IMR-90 (cell line): Measurements from ENCODE around the gene SELENOO. TPM values are rescaled to one million over a fixed set of nuclear protein-coding genes. Genes with fewer than 3 reads are reported as not detected.

Experiments used
- ATAC-seq: fragments of 200-7000 bp; cut with Tn5 transposase; 2 replicates; pipeline ENCODE4 v1.9.1; 2020; ENCODE audit warnings: low read depth, mild to moderate bottlenecking, moderate library complexity
- BruUV-seq: library from RNA; stranded (reverse); fragments of 400-500 nt; replicated peaks from 2 replicates; lab custom pipeline; 2021; lab: Mats Ljungman, UMichigan
- CTCF ChIA-PET: fragments of 300-600 bp; formaldehyde crosslinking; extraction: SDS; loops from one replicate; lab custom pipeline; 2021; ENCODE audit warnings: antibody characterized with exemption; lab: Yijun Ruan, JAX
- POLR2A ChIA-PET: fragments of 300-600 bp; sonication (Branson Sonifier 250); formaldehyde crosslinking; loops from one replicate; lab custom pipeline; 2022; ENCODE audit warnings: antibody characterized with exemption; ENCODE audit not compliant: unreplicated experiment; lab: Charles Lee
- DNase-seq: peaks from one replicate; pipeline ENCODE4 v3.0.0; 2013
- H2AFZ ChIP-seq: replicated peaks from 2 replicates; pipeline ENCODE3; 2013; ENCODE audit warnings: low read length, mild to moderate bottlenecking; ENCODE audit not compliant: poor library complexity
- H2AK5ac ChIP-seq: 2 replicates; pipeline ENCODE4 v1.6.1; 2013; ENCODE audit warnings: low read depth, low read length, inconsistent platforms
- H2AK9ac ChIP-seq: replicated peaks from 2 replicates; pipeline ENCODE3; 2013; ENCODE audit warnings: mild to moderate bottlenecking, low read depth, low read length, moderate library complexity; ENCODE audit not compliant: poor library complexity
- H2BK120ac ChIP-seq: 2 replicates; pipeline ENCODE4 v1.6.1; 2013; ENCODE audit warnings: low read depth, low read length, inconsistent platforms
- H2BK15ac ChIP-seq: 3 replicates; pipeline ENCODE4 v1.6.1; 2013; ENCODE audit warnings: low read depth, low read length, inconsistent platforms
- H2BK20ac ChIP-seq: 2 replicates; pipeline ENCODE4 v1.6.1; 2013; ENCODE audit warnings: low read depth, mild to moderate bottlenecking, inconsistent platforms, low read length, moderate library complexity
- H2BK5ac ChIP-seq: 2 replicates; pipeline ENCODE4 v1.6.1; 2013; ENCODE audit warnings: mild to moderate bottlenecking, low read depth, low read length, inconsistent platforms; ENCODE audit not compliant: poor library complexity, severe bottlenecking
- H3K14ac ChIP-seq: replicated peaks from 2 replicates; pipeline ENCODE4 v1.6.1; 2013; ENCODE audit warnings: low read depth, low read length, inconsistent platforms
- H3K18ac ChIP-seq: 2 replicates; pipeline ENCODE4 v1.6.1; 2013; ENCODE audit warnings: low read depth, low read length, control low read depth
- H3K23ac ChIP-seq: 2 replicates; pipeline ENCODE4 v1.6.1; 2013; ENCODE audit warnings: low read depth, low read length, inconsistent platforms
- H3K27ac ChIP-seq: 2 replicates; pipeline ENCODE4 v1.5.1; 2013; ENCODE audit warnings: mild to moderate bottlenecking, control low read depth, low read length; ENCODE audit not compliant: insufficient read depth
- H3K27me3 ChIP-seq: 2 replicates; pipeline ENCODE4 v1.6.1; 2013; ENCODE audit warnings: low read length; ENCODE audit not compliant: control insufficient read depth, insufficient read depth
- H3K36me3 ChIP-seq: 2 replicates; pipeline ENCODE4 v1.6.1; 2013; ENCODE audit warnings: low read length, mixed read lengths; ENCODE audit not compliant: control insufficient read depth, insufficient read depth
- H3K4ac ChIP-seq: 2 replicates; pipeline ENCODE4 v1.6.1; 2013; ENCODE audit warnings: low read depth, low read length, inconsistent platforms
- H3K4me1 ChIP-seq: 2 replicates; pipeline ENCODE4 v1.6.1; 2013; ENCODE audit warnings: low read length, mixed read lengths; ENCODE audit not compliant: control insufficient read depth, insufficient read depth
- H3K4me2 ChIP-seq: 2 replicates; pipeline ENCODE4 v1.6.1; 2013; ENCODE audit warnings: low read depth, mild to moderate bottlenecking, control low read depth, low read length, moderate library complexity
- H3K4me3 ChIP-seq: 2 replicates; pipeline ENCODE4 v1.5.1; 2013; ENCODE audit warnings: low read depth, mild to moderate bottlenecking, control low read depth, low read length, moderate library complexity; ENCODE audit not compliant: insufficient read depth
- H3K56ac ChIP-seq: 2 replicates; pipeline ENCODE4 v1.6.1; 2013; ENCODE audit warnings: low read length, inconsistent platforms; ENCODE audit not compliant: insufficient read depth; ENCODE audit errors: extremely low read depth
- H3K79me1 ChIP-seq, 2 experiments: 2 replicates each; pipeline ENCODE4 v1.6.1; 2013; ENCODE audit warnings: low read length in 2 of 2, inconsistent platforms in 1 of 2, low read depth in 1 of 2
- H3K9ac ChIP-seq: 2 replicates; pipeline ENCODE4 v1.6.1; 2013; ENCODE audit warnings: low read depth, low read length, control low read depth
- H3K9me1 ChIP-seq: 2 replicates; pipeline ENCODE4 v1.6.1; 2013; ENCODE audit warnings: low read length, inconsistent platforms; ENCODE audit not compliant: insufficient read depth
- H3K9me3 ChIP-seq: 2 replicates; pipeline ENCODE4 v1.6.1; 2013; ENCODE audit warnings: low read length; ENCODE audit not compliant: control insufficient read depth, insufficient read depth
- H4K20me1 ChIP-seq: 2 replicates; pipeline ENCODE4 v1.6.1; 2013; ENCODE audit warnings: low read length, inconsistent platforms; ENCODE audit not compliant: insufficient read depth
- H4K5ac ChIP-seq: 2 replicates; pipeline ENCODE4 v1.6.1; 2013; ENCODE audit warnings: mild to moderate bottlenecking, low read depth, low read length, control low read depth
- H4K8ac ChIP-seq, 2 experiments: 2 replicates each; pipeline ENCODE4 v1.6.1; 2013; ENCODE audit warnings: low read depth in 2 of 2, low read length in 2 of 2, control low read depth in 1 of 2, inconsistent platforms in 1 of 2
- H4K91ac ChIP-seq: 2 replicates; pipeline ENCODE4 v1.6.1; 2013; ENCODE audit warnings: low read depth, low read length, inconsistent platforms; ENCODE audit not compliant: insufficient read depth
- MAFK ChIP-seq: IDR thresholded peaks from 2 replicates; pipeline ENCODE4 v1.6.1; 2012; ENCODE audit warnings: low read depth, low read length, improper control_type of control experiment
- MXI1 ChIP-seq: IDR thresholded peaks from 2 replicates; pipeline ENCODE4 v1.6.1; 2012; ENCODE audit warnings: low read depth, mild to moderate bottlenecking, low read length, moderate library complexity, borderline replicate concordance
- WGBS, 2 experiments: methylation state at CpG; one replicate each; pipeline versions ENCODE4 v1.1.5 to v1.1.7; 2013; ENCODE audit warnings: missing lambda C conversion rate in 2 of 2; ENCODE audit not compliant: insufficient read length in 1 of 2; ENCODE audit errors: extremely low coverage in 2 of 2; 5-methylcytosine and 5-hydroxymethylcytosine counted together
- dilution Hi-C: fragments of 300-500 bp; cut with HindIII; formaldehyde crosslinking; loops from one replicate; pipeline ENCODE4 v1.14.3; 2018; ENCODE audit warnings: low sequenced_read_pairs; ENCODE audit not compliant: unreplicated experiment
- in situ Hi-C: fragments of 300-500 bp; cut with MboI; formaldehyde crosslinking; loops from 3 replicates; pipeline ENCODE4 v1.14.3; 2019; ENCODE audit warnings: low sequenced_read_pairs, inconsistent platforms, mixed read lengths
- intact Hi-C: fragments of 100-400 bp; cut with micrococcal nuclease; formaldehyde crosslinking; loops from 2 replicates; pipeline ENCODE4 v1.10.0; 2022
- polyA plus RNA-seq, 3 experiments: library from polyadenylated mRNA; depleted of rRNA; stranded (reverse); fragments of >200 nt; gene quantifications; 2 replicates each; pipeline ENCODE4 v1.2.3, GENCODE V29; 2012; ENCODE audit warnings: low replicate concordance in 1 of 3
- total RNA-seq: library from RNA; depleted of rRNA; stranded (reverse); fragments of >200 nt; gene quantifications from 2 replicates; pipeline ENCODE4 v1.2.3, GENCODE V29; 2012

SELENOO gene
- total and polyA plus RNA-seq, 2 of the 4 experiments (the other 2 are of a cell fraction): 10.4 to 21.4 TPM

- H3K4me2 ChIP-seq: no peak overlapping the region
Observed at GRCh38 chr22:50199251-50199721, 1.5 kb upstream of the SELENOO start.

More at GRCh38 chr22:50199251-50199721, 1.5 kb upstream of the SELENOO start:
- H3K27me3 ChIP-seq: no peaks in the 10 kb centered on the region
- no peak overlapping the region for H3K14ac ChIP-seq
- H2BK20ac ChIP-seq: no peak overlapping the region
- H2AK9ac ChIP-seq: peak overlapping the region; percentile 81
- H2AFZ ChIP-seq: no peak overlapping the region
- no peak overlapping the region for H4K5ac ChIP-seq
- no peak overlapping the region for H4K91ac ChIP-seq
- DNase-seq (no peak), ATAC-seq (no peak)
- dilution Hi-C loops: no loop called here
- no peak overlapping the region for H3K4me3 ChIP-seq
- peaks cover 25% of the 10 kb centered on the region for H3K36me3 ChIP-seq
- H3K27ac ChIP-seq: no peak overlapping the region
- H2BK15ac ChIP-seq: no peak overlapping the region
- BruUV-seq: no TSS peak
- H3K4me1 ChIP-seq: peaks cover 4% of the 10 kb centered on the region; the same call in 1 of the 2 replicates
- CTCF ChIA-PET: no interaction called here
- H3K9me1 ChIP-seq: 0 out of 2 replicates have a peak, but pooled peaks cover 2% of the 10 kb centered on the region
- no peak overlapping the region for H2BK5ac ChIP-seq
- no peak overlapping the region for H3K4ac ChIP-seq
- POLR2A ChIA-PET: no interaction called here
- no peak overlapping the region for H3K9ac ChIP-seq
- H3K79me1 ChIP-seq: peaks cover 31 to 35% of the 10 kb centered on the region in 2 experiments
- in situ Hi-C loops: no loop called here
- TF ChIP-seq MAFK (no peak), MXI1 (no peak)
- H4K8ac ChIP-seq: no peak overlapping the region
- no peaks in the 10 kb centered on the region for H3K9me3 ChIP-seq
- H2BK120ac ChIP-seq: no peak overlapping the region
- no peak overlapping the region for H3K23ac ChIP-seq
- no peak overlapping the region for H3K18ac ChIP-seq
- WGBS, 2 experiments: 86% methylated on average over 10 of the region's 18 CpGs; no CpG with 5 or more reads in 1 of the 2 experiments
- no peak overlapping the region for H2AK5ac ChIP-seq
- intact Hi-C loops: no loop called here
- no peak overlapping the region for H3K56ac ChIP-seq
- H4K20me1 ChIP-seq: peaks cover 13% of the 10 kb centered on the region
